ENCODE measurements around the gene NOSIP. TPM values are rescaled to one million over a fixed set of nuclear protein-coding genes. Genes with fewer than 3 reads are reported as not detected.

Gene NOSIP
- total RNA-seq, 1 experiment from 2014 or later: 57.9 TPM

DNA sequence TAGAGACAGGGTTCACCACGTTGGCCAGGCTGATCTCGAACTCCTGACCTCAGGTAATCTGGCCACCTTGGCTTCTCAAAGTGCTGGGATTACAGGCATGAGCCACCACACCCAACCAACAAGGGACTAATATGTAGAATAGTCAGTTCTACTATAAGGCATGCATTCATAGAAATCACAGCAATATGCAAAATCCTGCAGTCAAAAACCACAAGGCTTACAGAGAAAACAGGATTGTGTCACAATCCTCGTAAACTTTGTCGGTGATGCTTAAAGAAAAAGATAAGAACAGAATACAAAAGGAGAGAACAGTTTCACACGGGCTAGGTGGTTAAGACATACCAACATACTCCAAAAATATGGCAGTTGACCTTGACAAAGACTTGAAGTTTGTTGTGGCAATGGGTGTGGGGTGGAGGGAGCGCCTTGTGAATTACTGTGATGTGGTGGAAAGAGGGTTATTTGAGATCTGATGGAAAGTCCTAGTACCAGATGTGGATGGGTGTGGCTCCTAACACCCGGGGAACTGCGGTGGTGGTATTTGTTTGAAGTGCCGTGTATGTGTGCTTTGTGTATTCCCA is 12.4 kb downstream of the NOSIP start:
- peak overlapping the region; percentile 16 for H3K27ac Mint-ChIP-seq (ENCODE audit: low read depth, unreplicated experiment)
- no peaks in the 10 kb centered on the region for H3K27me3 Mint-ChIP-seq (ENCODE audit: insufficient read depth, unreplicated experiment)
- BruUV-seq (replicated peaks): no TSS peak
- intact Hi-C loops (cut with micrococcal nuclease): no loop called here
- ChIA-PET POLR2A (no interaction called here), CTCF (interaction anchor here (0.6 kb wide), 1 partner anchor 50 kb away, joined by 3 read pairs; no protein-coding TSS in a partner anchor)
- no peak overlapping the region for H3K4me3 Mint-ChIP-seq (ENCODE audit: unreplicated experiment)
- no peaks in the 10 kb centered on the region for H3K9me3 Mint-ChIP-seq (ENCODE audit: unreplicated experiment)
- no peak for DNase-seq (ENCODE audit: unreplicated experiment)
- H3K4me1 Mint-ChIP-seq (ENCODE audit: insufficient read depth, unreplicated experiment): peaks cover 20% of the 10 kb centered on the region
- H3K36me3 Mint-ChIP-seq (ENCODE audit: insufficient read depth, unreplicated experiment): peaks cover 10% of the 10 kb centered on the region
- TF ChIP-seq, protein P1, sequence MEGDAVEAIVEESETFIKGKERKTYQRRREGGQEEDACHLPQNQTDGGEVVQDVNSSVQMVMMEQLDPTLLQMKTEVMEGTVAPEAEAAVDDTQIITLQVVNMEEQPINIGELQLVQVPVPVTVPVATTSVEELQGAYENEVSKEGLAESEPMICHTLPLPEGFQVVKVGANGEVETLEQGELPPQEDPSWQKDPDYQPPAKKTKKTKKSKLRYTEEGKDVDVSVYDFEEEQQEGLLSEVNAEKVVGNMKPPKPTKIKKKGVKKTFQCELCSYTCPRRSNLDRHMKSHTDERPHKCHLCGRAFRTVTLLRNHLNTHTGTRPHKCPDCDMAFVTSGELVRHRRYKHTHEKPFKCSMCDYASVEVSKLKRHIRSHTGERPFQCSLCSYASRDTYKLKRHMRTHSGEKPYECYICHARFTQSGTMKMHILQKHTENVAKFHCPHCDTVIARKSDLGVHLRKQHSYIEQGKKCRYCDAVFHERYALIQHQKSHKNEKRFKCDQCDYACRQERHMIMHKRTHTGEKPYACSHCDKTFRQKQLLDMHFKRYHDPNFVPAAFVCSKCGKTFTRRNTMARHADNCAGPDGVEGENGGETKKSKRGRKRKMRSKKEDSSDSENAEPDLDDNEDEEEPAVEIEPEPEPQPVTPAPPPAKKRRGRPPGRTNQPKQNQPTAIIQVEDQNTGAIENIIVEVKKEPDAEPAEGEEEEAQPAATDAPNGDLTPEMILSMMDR (IDR thresholded peaks at IDR 0.05; ENCODE audit: unreplicated experiment): no peak

DNA sequence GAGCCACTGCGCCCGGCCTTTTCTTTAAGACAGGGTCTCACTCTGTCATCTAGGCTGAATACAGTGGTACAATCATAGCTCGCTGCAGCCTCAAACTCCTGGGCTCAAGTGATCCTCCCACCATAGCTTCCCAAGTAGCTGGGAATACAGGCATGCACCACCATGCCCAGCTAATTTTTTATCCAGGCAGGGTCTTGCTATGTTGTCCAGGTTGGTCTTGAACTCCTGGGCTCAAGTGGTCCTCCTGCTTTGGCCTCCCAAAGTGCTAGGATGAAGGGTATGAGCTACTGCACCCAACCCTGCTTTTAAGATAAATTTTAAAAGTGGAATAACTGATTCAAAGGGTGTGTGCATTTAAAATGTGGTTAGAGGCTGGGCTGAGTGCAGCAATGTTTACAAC is 14.1 kb downstream of the NOSIP start:
- Mint-ChIP-seq H3K27ac (ENCODE audit: low read depth, unreplicated experiment) (no peak overlapping the region), H3K36me3 (ENCODE audit: insufficient read depth, unreplicated experiment) (peaks cover 18% of the 10 kb centered on the region), H3K9me3 (ENCODE audit: unreplicated experiment) (no peaks in the 10 kb centered on the region), H3K4me3 (ENCODE audit: unreplicated experiment) (no peak overlapping the region), H3K27me3 (ENCODE audit: insufficient read depth, unreplicated experiment) (no peaks in the 10 kb centered on the region), H3K4me1 (ENCODE audit: insufficient read depth, unreplicated experiment) (peaks cover 20% of the 10 kb centered on the region)
- intact Hi-C loops (cut with micrococcal nuclease): no loop called here
- BruUV-seq (replicated peaks): no TSS peak
- DNase-seq (ENCODE audit: unreplicated experiment): no peak
- TF ChIP-seq, protein P1 (IDR thresholded peaks at IDR 0.05; ENCODE audit: unreplicated experiment): no peak
- POLR2A ChIA-PET: interaction anchor here (1.1 to 2.8 kb wide), 2 partner anchors 14 to 20 kb away, joined by 3 to 19 read pairs; partner anchors contain the start of gene NOSIP
- CTCF ChIA-PET: interaction anchor here (0.7 kb wide), 2 partner anchors 19 to 356 kb away, joined by 4 to 8 read pairs; no protein-coding TSS in a partner anchor

DNA sequence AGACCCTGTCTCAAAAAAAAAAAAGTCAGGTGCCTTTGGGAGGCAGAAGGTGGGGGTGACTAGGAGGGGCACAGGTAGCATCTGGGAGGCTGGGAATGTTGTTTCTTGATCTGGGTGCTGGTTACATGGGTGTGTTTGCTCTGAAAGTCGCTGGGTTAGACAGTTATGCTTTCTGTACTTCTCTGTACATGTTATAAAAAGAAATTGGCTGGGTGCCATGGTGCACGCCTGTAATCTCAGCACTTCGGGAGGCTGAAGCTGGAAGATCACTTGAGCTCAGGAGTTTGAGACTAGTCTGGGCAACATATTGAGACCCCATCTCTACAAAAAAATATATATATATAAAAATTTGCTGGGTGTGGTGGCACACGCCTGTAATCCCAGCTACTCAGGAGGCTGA is 15.1 kb downstream of the NOSIP start:
- TF ChIP-seq, protein P1 (IDR thresholded peaks at IDR 0.05; ENCODE audit: unreplicated experiment): no peak
- POLR2A ChIA-PET: interaction anchor here (2.8 kb wide), 1 partner anchor 15 kb away, joined by 19 read pairs; the partner anchor contains the start of gene NOSIP
- peaks cover 19% of the 10 kb centered on the region for H3K36me3 Mint-ChIP-seq (ENCODE audit: insufficient read depth, unreplicated experiment)
- H3K4me1 Mint-ChIP-seq (ENCODE audit: insufficient read depth, unreplicated experiment): peaks cover 14% of the 10 kb centered on the region
- H3K27me3 Mint-ChIP-seq (ENCODE audit: insufficient read depth, unreplicated experiment): no peaks in the 10 kb centered on the region
- no TSS peak for BruUV-seq (replicated peaks)
- CTCF ChIA-PET: interaction anchor here (1.0 to 1.2 kb wide), 2 partner anchors 18 to 152 kb away, joined by 3 to 4 read pairs; no protein-coding TSS in a partner anchor
- no peak overlapping the region for H3K27ac Mint-ChIP-seq (ENCODE audit: low read depth, unreplicated experiment)
- DNase-seq (ENCODE audit: unreplicated experiment): no peak
- intact Hi-C loops (cut with micrococcal nuclease): no loop called here
- no peaks in the 10 kb centered on the region for H3K9me3 Mint-ChIP-seq (ENCODE audit: unreplicated experiment)
- no peak overlapping the region for H3K4me3 Mint-ChIP-seq (ENCODE audit: unreplicated experiment)

DNA sequence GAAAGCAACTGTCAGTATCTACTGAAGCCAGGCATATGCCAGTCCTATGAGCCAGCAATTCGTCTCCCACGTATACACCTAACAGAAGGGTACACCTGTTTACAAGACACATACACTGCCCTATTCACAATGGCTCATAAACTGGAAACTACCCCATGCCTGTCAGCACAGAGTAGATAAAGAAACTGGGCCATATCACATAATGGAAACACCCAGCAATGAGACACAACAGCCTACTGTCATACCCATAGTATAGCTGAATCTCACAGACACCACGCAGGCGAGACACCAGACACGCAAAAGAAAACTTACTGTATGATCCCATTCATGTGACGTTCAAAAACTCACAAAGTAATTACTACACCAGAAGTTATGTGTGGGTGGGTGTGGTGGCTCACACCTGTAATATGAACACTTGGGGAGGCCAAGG is 15.7 kb downstream of the NOSIP start:
- no peak for DNase-seq (ENCODE audit: unreplicated experiment)
- no peaks in the 10 kb centered on the region for H3K27me3 Mint-ChIP-seq (ENCODE audit: insufficient read depth, unreplicated experiment)
- H3K9me3 Mint-ChIP-seq (ENCODE audit: unreplicated experiment): no peaks in the 10 kb centered on the region
- no peak overlapping the region for H3K4me3 Mint-ChIP-seq (ENCODE audit: unreplicated experiment)
- TF ChIP-seq, protein P1 (IDR thresholded peaks at IDR 0.05; ENCODE audit: unreplicated experiment): no peak
- H3K4me1 Mint-ChIP-seq (ENCODE audit: insufficient read depth, unreplicated experiment): peaks cover 13% of the 10 kb centered on the region
- H3K27ac Mint-ChIP-seq (ENCODE audit: low read depth, unreplicated experiment): no peak overlapping the region
- BruUV-seq (replicated peaks): no TSS peak
- peaks cover 25% of the 10 kb centered on the region for H3K36me3 Mint-ChIP-seq (ENCODE audit: insufficient read depth, unreplicated experiment)
- POLR2A ChIA-PET: interaction anchor here (0.6 to 2.8 kb wide), 2 partner anchors 15 to 315 kb away, joined by 3 to 19 read pairs; partner anchors contain the start of gene NOSIP
- intact Hi-C loops (cut with micrococcal nuclease): no loop called here
- CTCF ChIA-PET: interaction anchor here (1.0 kb wide), 1 partner anchor 18 kb away, joined by 3 read pairs; no protein-coding TSS in a partner anchor

Measured in MCF 10A (cell line).